ENCODE results near the gene CELF5.
A peak's percentile ranks its signal among the peaks of the same experiment; 100 is the strongest.
"Not testable (repeated sequence)": the region's sequence is repeated elsewhere in the genome, so short reads cannot be mapped to it uniquely, and the experiment has no call there.

CELF5 gene

DNA sequence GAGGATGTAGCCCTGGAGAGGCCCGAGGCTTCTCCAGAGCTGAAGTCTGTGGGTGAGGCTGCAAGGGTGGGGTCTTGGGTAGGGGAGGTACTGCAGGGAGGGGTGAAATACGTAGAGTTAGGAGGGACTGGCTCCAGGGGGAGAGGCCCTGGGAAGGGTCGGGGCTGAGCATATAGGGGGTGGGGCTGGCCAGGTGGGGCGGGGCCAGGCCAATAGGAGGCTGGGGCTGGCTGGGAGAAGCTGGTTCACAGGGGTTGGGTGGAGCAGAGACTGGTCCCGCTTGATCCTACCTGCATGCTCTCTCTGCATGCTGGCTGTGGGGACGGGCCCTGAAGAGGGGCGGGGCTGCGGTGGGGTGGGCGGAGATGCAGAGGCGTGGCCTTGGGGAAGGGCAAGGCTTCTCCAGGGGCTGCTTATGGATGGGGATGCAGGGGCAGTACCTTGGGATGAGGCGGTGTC lies 51.9 kb downstream of the CELF5 start:
- DNase-seq: peak; percentile 87

DNA sequence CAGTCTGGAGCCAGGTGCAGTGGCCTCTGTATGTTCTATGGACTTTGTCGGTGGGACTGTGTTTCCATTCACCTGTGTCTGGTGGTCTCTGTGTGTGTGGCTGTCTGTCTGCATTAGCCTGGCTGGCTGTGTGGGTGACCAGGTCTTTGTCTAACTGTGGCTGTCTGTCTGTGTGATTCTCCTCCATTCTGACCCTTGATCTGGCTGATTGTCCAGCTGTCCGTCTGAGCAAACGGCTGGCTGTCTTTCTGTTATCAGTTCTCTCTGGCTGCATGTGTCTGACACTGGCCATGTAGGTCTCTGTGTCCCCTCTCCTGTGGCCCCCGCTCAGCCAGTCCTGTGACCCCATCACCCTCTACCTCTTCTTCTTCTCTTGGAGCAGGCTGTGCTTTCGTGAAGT lies 53.2 kb downstream of the CELF5 start:
- DNase-seq: no peak

DNA sequence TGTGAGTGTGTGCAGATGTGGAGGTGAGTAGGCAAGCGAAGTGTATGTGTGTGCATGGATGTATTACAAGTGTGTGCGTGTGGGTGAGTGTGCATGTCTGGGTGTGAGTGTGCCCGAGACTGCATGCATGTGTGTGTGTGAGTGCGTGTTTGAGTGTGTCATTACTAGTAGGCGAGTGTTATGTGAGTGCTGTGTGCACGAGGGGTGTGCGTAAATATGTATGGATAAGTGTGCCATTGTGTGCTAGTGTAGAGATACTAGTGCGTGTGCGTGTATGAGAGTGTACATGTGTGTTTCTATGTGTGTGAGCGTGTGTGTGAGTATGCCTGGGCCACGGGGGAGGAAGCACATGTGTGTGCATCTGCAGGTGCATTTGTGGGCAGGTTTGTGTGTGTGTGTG lies 53.8 kb downstream of the CELF5 start:
- DNase-seq: no peak

GRCh38 chr19:3278749-3279148 lies 54.3 kb downstream of the CELF5 start:
- no peak for DNase-seq

DNA sequence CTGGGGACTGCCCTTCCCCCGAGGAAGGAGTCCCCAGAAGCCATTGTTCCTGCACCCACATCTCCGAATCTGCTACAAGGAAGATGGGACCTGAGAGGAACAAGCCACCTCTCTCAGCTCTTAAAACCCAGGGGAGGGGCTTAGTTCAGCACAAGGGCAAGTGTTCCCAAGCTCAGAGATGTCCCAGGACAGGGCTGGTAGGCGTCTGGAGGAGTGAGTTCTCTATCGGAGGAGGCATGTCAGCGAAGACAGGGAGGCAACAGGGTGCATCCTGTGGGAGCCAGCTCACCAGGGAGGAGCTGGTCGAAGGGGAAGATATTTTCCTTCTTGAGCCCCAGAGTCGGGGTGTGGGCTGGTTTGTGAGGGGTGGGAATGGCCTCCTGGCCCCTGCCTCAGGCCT lies 54.8 kb downstream of the CELF5 start:
- DNase-seq: no peak

DNA sequence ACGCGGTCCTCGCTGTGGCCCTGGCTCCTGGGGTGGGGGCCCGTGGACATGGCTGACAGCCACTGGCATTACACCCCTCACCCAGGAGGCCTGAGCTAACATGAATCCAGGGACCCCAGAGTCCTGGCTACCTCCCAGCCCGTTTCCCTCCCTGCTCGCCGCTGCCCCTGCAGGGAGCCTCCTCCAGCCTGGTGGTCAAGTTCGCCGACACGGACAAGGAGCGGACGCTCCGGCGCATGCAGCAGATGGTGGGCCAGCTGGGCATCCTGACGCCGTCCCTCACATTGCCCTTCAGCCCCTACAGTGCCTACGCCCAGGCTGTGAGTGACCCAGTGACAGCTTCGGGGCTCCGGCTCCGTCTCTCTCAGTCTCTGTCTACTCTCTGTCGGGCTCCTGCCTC lies 56.6 kb downstream of the CELF5 start:
- DNase-seq: no peak

- no peak for DNase-seq
Measured at GRCh38 chr19:3282155-3282554, 57.7 kb downstream of the CELF5 start.

GRCh38 chr19:3282564-3282963 lies 58.1 kb downstream of the CELF5 start:
- DNase-seq: no peak

DNA sequence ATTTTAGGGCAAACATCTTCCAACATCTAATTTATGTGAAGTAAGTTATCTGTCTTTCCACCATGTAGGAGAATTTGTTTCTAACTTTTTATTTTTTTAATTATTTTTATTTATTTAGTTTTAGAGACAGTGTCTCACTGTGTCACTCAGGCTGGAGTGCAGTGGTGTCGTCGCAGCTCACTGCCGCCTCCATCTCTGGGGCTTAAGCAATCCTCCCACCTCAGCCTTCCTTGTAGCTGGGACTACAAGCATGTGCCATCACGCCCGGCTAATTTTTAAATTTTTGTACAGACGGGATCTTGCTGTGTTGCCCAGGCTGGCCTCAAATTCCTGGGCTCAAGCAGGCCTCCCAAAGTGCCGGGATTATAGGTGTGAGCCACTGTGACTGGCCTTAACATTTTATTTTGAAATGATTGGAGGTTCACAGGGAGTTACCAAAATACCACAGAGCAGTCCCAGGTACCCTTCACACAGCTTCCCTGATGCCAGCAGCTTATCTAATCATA lies 58.8 kb downstream of the CELF5 start:
- no peak for DNase-seq

GRCh38 chr19:3283886-3284657 lies 59.6 kb downstream of the CELF5 start:
- no peak for DNase-seq

DNA sequence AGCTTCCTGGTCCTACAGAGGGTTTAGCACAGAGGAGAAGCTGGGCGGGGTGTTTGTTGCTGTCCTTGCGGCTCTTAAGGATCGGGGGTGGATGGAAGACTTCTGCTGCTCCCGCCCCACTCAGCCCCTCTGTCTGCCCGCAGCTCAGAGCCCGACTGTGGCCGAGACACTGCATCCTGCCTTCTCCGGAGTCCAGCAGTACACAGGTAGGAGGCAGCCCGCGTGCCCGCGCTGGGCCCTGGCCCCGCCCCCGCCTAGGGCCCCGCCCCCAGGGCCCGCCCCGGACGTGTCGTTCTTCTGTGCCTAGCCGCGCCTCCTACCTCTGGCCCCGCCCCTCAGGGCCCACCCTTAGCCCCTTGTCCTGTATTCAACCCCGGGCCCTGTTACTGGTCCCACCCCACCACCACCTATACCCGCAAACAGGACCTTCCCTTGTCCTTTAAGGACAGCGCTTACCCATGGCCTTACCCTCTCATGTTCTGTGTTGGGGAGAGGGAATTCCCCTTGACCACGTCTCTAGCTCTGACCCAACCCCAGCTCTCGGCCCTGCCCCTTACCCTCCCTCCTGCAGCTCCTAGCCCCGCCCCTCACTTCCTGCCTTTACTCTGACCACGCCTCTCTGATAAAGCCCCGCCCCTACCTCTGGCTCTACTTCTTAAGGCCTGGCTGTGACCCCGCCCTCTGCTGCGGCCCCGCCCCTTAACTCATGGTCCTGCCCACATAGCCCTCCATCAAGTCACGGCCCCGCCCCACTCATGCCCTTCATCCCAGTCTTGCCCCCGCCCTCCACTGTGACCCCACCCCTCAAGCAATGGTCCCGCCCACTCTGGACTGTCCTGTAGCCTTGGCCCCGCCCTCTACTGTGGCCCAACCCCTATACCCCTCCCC lies 60.5 kb downstream of the CELF5 start:
- no peak for DNase-seq

DNA sequence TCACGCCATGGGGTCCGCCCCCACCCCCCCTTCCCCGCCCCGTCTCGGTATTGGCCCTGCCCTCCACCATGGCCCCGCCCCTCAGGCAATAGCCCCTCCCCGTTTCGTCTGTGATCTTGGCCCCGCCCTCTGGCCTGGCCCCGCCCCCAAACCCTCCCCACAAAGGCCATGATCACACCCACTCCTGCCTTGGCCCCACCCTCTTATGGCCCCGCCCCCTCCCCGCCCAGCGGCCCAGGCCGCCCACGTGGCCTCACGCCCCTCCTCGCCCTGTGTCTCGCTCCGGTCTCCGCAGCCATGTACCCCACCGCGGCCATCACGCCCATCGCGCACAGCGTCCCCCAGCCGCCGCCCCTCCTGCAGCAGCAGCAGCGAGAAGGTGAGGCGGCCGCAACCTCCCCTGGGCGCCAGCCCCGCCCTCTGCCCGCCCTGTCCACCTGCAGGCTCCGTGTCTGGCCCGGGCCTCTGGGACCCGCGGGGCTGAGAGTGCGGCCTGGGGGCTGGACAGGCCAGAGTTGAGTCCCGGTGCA lies 61.3 kb downstream of the CELF5 start:
- DNase-seq: no peak

DNA sequence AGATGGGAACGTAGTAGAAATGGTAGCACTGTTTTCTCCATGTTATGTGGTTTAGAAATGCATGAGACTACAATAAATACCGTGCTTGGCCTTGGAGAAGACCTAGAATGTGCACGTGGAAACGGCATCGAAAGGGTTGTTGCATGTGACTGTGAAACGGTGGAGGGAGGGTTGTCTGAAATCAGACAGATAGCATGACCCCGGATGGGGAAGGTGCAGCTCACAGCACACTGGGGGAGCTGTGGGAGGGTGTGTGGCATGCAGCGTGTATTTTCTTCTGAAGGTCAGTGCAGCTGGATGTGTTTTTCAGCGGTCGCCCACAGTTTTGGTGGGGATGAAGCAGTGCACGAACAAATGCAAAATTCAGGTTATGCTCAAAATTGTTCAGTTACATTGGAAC lies 63.4 kb downstream of the CELF5 start:
- no peak for DNase-seq

- DNase-seq: not testable (repeated sequence)
Measured at GRCh38 chr19:3288437-3288836, 64.0 kb downstream of the CELF5 start.

DNA sequence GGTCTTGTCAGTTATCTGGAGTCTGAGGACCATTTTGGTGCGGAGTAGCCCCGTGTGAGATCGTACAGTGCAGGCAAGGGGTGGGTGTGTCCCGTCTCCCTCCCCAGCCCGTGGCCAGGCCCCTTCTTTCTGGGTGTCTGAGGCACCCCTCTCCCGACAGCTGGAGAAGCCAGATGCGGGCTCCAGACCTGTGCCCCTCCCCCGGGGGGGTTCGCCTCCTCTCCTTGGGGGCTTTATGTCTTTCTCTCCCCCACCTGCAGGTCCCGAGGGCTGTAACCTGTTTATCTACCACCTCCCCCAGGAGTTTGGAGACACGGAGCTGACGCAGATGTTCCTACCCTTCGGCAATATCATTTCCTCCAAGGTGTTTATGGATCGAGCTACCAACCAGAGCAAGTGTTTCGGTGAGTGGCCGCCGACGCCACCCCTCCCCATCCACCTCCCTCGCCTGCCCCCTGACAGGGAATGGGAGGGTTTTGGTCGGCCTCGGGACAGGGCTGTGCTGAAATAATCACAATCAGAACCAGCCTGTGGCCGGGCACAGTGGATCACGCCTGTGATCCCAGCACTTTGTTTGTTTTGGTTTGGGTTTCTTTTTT lies 65.6 kb downstream of the CELF5 start:
- DNase-seq: peak; percentile 74

- not testable (repeated sequence) for DNase-seq
Measured at GRCh38 chr19:3290858-3291257, 66.4 kb downstream of the CELF5 start.

DNA sequence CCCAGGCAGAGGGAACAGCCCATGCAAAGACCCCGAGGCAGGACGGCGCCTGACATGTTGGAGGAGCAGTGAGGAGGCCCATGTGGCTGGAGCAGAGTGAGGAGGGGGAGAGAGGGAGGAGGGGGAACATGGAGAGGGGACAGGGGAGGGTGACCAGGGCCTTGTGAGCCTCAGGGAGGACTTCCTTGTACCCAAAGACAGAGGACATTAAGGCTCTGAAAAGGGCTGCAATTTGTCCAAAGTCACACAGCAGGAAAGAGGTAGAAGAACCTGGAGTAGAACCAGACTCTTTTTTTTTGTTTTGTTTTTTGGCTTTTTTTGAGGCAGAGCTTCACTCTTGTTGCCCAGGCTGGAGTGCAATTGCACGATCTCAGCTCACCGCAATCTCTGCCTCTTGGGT lies 67.2 kb downstream of the CELF5 start:
- no peak for DNase-seq

GRCh38 chr19:3292958-3293529 lies 68.6 kb downstream of the CELF5 start:
- no peak for DNase-seq

DNA sequence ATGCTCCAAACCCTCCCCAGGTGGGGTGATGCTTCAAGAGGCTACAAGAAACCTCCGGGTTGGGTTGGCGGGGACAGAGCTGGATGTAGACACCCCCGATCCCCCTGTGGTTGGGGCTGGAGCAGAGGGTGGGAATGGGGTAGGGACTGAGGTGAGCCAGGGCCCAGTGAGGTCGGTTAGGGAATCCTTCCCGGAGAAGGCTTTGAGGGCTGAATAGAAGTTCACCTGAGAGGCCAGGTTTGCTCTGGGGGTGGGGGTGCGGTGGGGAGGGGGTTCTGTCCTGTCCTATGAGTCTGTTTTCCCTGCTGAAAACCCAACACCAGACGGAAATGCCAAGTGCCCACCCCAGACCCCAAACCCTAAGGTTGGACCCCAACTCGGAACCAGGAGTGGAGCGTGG lies 69.1 kb downstream of the CELF5 start:
- no peak for DNase-seq

GRCh38 chr19:3294080-3294850 lies 69.8 kb downstream of the CELF5 start:
- DNase-seq: no peak

- DNase-seq: no peak
Measured at GRCh38 chr19:3295581-3295980, 71.1 kb downstream of the CELF5 start.

- DNase-seq: no peak
Measured at GRCh38 chr19:3296034-3296433, 71.6 kb downstream of the CELF5 start.
